Spleen (tissue), 11 donors: ENCODE measurements around the gene C22orf31. TPM values are rescaled to one million over a fixed set of nuclear protein-coding genes. Genes with fewer than 3 reads are reported as not detected.

Experiments
- DNase-seq: peaks from one replicate; pipeline ENCODE4 v3.0.0-alpha.2; 2020
- H3K27ac ChIP-seq, 8 donors: fragments of 200-600 bp; sonication (generic) in 7 of 8; 1 replicate in 4 of 8; 2 replicates in 4 of 8; pipeline versions ENCODE4 v1.5.0 to v1.8.0; 2016 to 2021; ENCODE audit warnings: inconsistent platforms in 4 of 8, mild to moderate bottlenecking in 4 of 8, moderate library complexity in 1 of 8
- H3K27me3 ChIP-seq, 7 donors: fragments of 200-600 bp; sonication (generic) in 6 of 7; replicated peaks in 1 of 7; 1 replicate in 4 of 7; 2 replicates in 3 of 7; pipeline versions ENCODE4 v1.5.0 to v1.8.0; 2016 to 2021; ENCODE audit warnings: inconsistent platforms in 3 of 7, mild to moderate bottlenecking in 1 of 7
- H3K36me3 ChIP-seq, 6 donors: fragments of 200-600 bp; sonication (generic) in 5 of 6; 1 replicate in 4 of 6; 2 replicates in 2 of 6; pipeline versions ENCODE4 v1.5.0 to v1.8.0; 2016 to 2021; ENCODE audit warnings: inconsistent platforms in 2 of 6
- H3K4me1 ChIP-seq, 6 donors: fragments of 200-600 bp; sonication (generic) in 5 of 6; 1 replicate in 3 of 6; 2 replicates in 3 of 6; pipeline versions ENCODE4 v1.5.0 to v1.8.0; 2016 to 2021; ENCODE audit warnings: inconsistent platforms in 3 of 6
- H3K4me3 ChIP-seq, 8 donors: fragments of 200-600 bp; sonication (generic) in 7 of 8; 1 replicate in 4 of 8; 2 replicates in 4 of 8; pipeline versions ENCODE4 v1.5.0 to v1.8.0; 2016 to 2021; ENCODE audit warnings: inconsistent platforms in 4 of 8, mild to moderate bottlenecking in 4 of 8, moderate library complexity in 2 of 8
- H3K9me3 ChIP-seq, 8 donors: fragments of 200-600 bp; sonication (generic) in 7 of 8; 1 replicate in 4 of 8; 2 replicates in 4 of 8; pipeline versions ENCODE4 v1.5.0 to v1.8.0; 2016 to 2021; ENCODE audit warnings: inconsistent platforms in 4 of 8
- POLR2A ChIP-seq, 3 donors: fragments of 450-650 bp; IDR thresholded peaks; one replicate each; pipeline ENCODE4 v1.5.1; 2017; ENCODE audit warnings: antibody characterized with exemption in 3 of 3, mild to moderate bottlenecking in 1 of 3
- POLR2AphosphoS5 ChIP-seq, 3 donors: sonication (generic); formaldehyde crosslinking; IDR thresholded peaks; one replicate each; pipeline ENCODE4 v1.5.1; 2017; ENCODE audit warnings: antibody characterized with exemption in 3 of 3
- WGBS, 5 donors: extraction: QIAGEN DNeasy Blood & Tissue Kit in 3 of 5; methylation state at CpG; one replicate each; pipeline versions ENCODE4 v1.1.5 to v1.1.7; 2013 to 2018; 5-methylcytosine and 5-hydroxymethylcytosine counted together
- intact Hi-C: fragments of 100-400 bp; cut with DNase I; formaldehyde crosslinking; loops from one replicate; pipeline ENCODE4 v1.15.0; 2023; ENCODE audit warnings: low total_unique reads
- polyA plus RNA-seq, 3 donors: library from polyadenylated mRNA; stranded (reverse); fragments of 200-250 nt; gene quantifications; one replicate each; pipeline ENCODE4 v1.2.1, GENCODE V29; 2013
- total RNA-seq, 7 donors: library from RNA; depleted of rRNA in 3 of 7; stranded (reverse); fragments of >200 nt in 3 of 7; fragmentation: NEBNext Ultra II Directional in 4 of 7; extraction: Animal tissue kit (Norgen Biotek cat#: 25700) in 4 of 7; gene quantifications; one replicate each; pipeline versions ENCODE4 v1.1.0 to v1.2.1, GENCODE V29; 2016 to 2021
- TF ChIP-seq, protein P1 (sequence below), 11 experiments: fragments of 200-600 bp in 7 of 11; fragments of 450-650 bp in 4 of 11; sonication (generic) in 4 of 11; IDR thresholded peaks in 8 of 11; conservative IDR thresholded peaks in 3 of 11; 1 replicate in 7 of 11; 2 replicates in 4 of 11; pipeline versions ENCODE4 v1.4.0 to v1.8.0; 2016 to 2021; ENCODE audit warnings: antibody characterized with exemption in 11 of 11, inconsistent platforms in 4 of 11, mild to moderate bottlenecking in 1 of 11
- donor health status: healthy with polysubstance abuse.
- donor health status: DM: no; HTN: no; CAD: no; lungs with moderate emphysema.
- donor health status: DM: no; HTN: no; CAD: no.
- donor health status: Bipolar disorder and iron deficiency.
- donor health status: healthy.
- donor health status: DM: no; HTN: no; CAD: no.
- donor health status: DM: yes; HTN: yes; CAD: no.

C22orf31 gene
- total and polyA plus RNA-seq, 10 donors: not detected

DNA sequence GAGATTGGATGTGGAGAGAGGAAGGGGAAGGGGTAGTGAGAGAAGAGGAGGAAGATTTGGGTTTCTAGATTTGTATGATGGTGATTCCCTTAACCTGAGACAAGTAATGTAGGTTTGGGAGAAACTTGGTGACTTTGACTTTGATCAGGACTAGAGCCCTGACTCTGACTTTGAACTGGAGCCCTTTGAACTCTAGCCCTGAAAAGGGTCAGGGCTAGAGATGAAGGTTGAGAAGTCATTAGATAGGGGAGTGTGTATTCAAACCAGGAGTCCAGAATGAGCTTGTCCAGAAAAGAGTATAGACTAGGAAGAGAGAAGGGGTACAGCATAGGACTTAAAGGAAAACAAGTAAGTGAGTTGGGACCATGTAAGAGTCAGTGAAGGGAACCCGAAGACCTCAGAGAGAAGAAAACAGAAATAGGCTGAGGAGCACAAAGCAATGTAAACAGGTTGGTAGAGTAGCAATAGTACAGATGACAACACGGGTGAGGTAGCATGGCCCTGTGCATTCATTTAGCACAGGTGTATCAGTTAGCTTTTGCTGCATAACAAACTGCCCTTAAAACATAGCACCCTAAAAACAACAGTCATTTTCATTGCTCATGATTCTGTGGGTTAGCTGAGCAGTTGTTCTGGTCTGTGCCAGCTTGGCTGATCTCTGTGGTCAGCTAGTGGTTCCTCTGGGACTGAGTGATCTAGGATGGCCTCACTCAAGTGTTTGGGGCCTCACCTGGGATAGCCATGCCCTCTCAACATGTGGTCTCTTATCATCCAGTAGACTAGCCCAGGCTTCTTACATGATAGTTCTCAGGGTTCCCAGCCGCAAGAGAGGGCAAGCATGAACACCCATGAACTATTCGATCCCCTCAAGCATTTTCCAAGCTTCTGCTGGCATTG is 43.1 kb downstream of the C22orf31 start:
- Histone ChIP-seq H3K9me3 (no peaks in the 10 kb centered on the region), H3K4me3 (no peak overlapping the region), H3K4me1 (peaks cover 0 to 13% (median 5%) of the 10 kb centered on the region in 6 donors), H3K36me3 (no peaks in the 10 kb centered on the region), H3K27ac (no peak overlapping the region), H3K27me3 (no peaks in the 10 kb centered on the region)
- TF ChIP-seq, protein P1, sequence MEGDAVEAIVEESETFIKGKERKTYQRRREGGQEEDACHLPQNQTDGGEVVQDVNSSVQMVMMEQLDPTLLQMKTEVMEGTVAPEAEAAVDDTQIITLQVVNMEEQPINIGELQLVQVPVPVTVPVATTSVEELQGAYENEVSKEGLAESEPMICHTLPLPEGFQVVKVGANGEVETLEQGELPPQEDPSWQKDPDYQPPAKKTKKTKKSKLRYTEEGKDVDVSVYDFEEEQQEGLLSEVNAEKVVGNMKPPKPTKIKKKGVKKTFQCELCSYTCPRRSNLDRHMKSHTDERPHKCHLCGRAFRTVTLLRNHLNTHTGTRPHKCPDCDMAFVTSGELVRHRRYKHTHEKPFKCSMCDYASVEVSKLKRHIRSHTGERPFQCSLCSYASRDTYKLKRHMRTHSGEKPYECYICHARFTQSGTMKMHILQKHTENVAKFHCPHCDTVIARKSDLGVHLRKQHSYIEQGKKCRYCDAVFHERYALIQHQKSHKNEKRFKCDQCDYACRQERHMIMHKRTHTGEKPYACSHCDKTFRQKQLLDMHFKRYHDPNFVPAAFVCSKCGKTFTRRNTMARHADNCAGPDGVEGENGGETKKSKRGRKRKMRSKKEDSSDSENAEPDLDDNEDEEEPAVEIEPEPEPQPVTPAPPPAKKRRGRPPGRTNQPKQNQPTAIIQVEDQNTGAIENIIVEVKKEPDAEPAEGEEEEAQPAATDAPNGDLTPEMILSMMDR (IDR thresholded peaks at IDR 0.05 in 8 of 11, conservative IDR thresholded peaks at IDR 0.05 in 3 of 11): no peak
- TF ChIP-seq POLR2AphosphoS5 (IDR thresholded peaks at IDR 0.05) (no peak), POLR2A (IDR thresholded peaks at IDR 0.05) (no peak)
- DNase-seq: no peak
- intact Hi-C loops: no loop called here
- WGBS, 5 donors: 92 to 99% (median 95%) methylated on average over 4 of the region's 4 CpGs

DNA sequence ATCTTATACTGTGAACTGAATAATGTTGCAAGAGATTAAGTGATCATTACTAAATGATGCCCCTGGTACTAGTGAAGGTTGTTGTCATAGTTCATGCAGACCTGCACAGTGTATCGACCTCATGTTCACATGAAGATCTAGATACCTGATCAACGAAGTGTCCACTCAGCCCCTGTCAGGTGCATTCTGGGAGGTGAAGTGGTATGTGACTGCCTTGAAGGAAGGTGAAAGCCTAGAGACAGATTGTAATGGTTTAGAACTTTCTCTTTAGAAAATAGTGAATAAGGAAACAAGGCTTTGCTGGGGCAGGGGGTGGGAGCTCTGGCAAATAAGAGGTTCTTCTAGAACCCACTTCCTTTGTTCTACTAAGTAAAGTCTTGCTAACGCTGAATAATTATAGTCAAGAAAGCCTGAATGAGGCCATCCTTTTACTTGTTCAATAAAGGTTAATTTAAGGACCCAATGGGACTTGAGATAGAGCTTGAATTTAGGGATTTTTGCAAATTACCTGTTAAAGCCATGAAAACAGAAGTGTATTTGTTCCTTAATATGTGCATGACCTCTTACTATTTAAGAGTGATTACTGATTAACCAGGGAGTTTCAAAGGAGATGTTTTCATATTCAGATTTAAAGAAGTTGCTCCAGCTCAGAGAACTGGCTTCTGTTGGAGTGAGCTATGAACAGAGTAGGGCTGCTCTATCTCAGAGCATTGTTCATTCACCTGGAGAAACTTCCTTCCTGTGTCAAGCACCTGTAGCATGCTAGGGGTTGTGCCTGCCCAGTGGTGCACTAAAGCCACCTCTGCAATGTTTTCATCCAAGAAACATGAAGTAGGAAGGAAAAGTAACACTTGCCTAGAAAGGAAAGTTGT is 45.3 kb downstream of the C22orf31 start:
- no peak overlapping the region for H3K27ac ChIP-seq

DNA sequence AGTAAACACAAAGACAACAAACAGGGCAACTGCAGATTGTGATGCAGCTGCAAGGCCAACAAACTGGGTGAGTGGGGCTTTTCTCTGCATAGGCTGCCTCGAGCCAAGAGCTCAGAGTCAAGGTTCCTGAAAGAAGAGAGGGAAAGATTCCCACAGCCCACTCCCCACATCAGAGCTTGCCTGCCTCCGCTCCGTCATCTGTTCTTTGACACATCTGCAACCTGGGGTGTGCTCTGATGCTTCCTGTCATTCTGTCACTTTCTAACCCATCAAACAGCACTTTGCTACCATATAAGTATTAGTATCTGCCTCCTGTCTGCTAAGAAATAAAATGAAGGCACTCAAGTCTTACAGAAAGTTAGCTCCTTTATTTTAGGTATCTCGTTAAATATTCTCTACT is 46.9 kb downstream of the C22orf31 start:
- no peaks in the 10 kb centered on the region for H3K9me3 ChIP-seq
- no peaks in the 10 kb centered on the region for H3K27me3 ChIP-seq
- no peaks in the 10 kb centered on the region for H3K36me3 ChIP-seq
- TF ChIP-seq POLR2A (IDR thresholded peaks at IDR 0.05) (no peak), POLR2AphosphoS5 (IDR thresholded peaks at IDR 0.05) (no peak)
- TF ChIP-seq, protein P1 (IDR thresholded peaks at IDR 0.05 in 8 of 11, conservative IDR thresholded peaks at IDR 0.05 in 3 of 11): no peak
- no peak for DNase-seq
- no peak overlapping the region for H3K27ac ChIP-seq
- 74 to 94% (median 86%) methylated on average over 4 of the region's 4 CpGs for WGBS, 5 donors
- intact Hi-C loops: no loop called here
- H3K4me1 ChIP-seq: peaks cover 0 to 12% (median 2%) of the 10 kb centered on the region in 6 donors
- H3K4me3 ChIP-seq: no peak overlapping the region

More for the DNA sequence above, 45.3 kb downstream of the C22orf31 start:
- Histone ChIP-seq H3K4me3 (no peak overlapping the region), H3K27me3 (no peaks in the 10 kb centered on the region), H3K4me1 (peaks cover 0 to 10% (median 0%) of the 10 kb centered on the region in 6 donors), H3K36me3 (no peaks in the 10 kb centered on the region), H3K9me3 (no peaks in the 10 kb centered on the region)
- no peak for DNase-seq
- no peak for TF ChIP-seq POLR2AphosphoS5 (IDR thresholded peaks at IDR 0.05)
- TF ChIP-seq, protein P1 (IDR thresholded peaks at IDR 0.05 in 8 of 11, conservative IDR thresholded peaks at IDR 0.05 in 3 of 11): no peak
- TF ChIP-seq POLR2A (IDR thresholded peaks at IDR 0.05): no peak
- 68 to 89% (median 76%) methylated on average over 3 of the region's 3 CpGs for WGBS, 5 donors
- intact Hi-C loops: no loop called here
